Right lobe of liver (tissue), 6 donors: ENCODE results near the gene RASAL3. TPM values are rescaled to one million over a fixed set of nuclear protein-coding genes. Genes with fewer than 3 reads are reported as not detected.

Experiments used
- ATAC-seq, 4 donors: fragments of 200-7000 bp; cut with Tn5 transposase; one replicate each; pipeline ENCODE4 v1.9.1; 2020; ENCODE audit warnings: mild to moderate bottlenecking in 4 of 4, moderate library complexity in 4 of 4
- DNase-seq, 3 donors: peaks; one replicate each; pipeline ENCODE4 v3.0.0-alpha.2; 2020
- H3K27ac ChIP-seq, 3 donors: fragments of 200-600 bp; one replicate each; pipeline ENCODE4 v1.8.0; 2022
- H3K27me3 ChIP-seq, 2 donors: fragments of 200-600 bp; one replicate each; pipeline ENCODE4 v1.8.0; 2022
- H3K36me3 ChIP-seq, 4 donors: fragments of 200-600 bp; sonication (generic) in 1 of 4; one replicate each; pipeline versions ENCODE4 v1.5.1 to v1.8.0; 2017 to 2022; ENCODE audit warnings: control low read depth in 1 of 4
- H3K4me1 ChIP-seq, 4 donors: fragments of 200-600 bp; sonication (generic) in 1 of 4; one replicate each; pipeline versions ENCODE4 v1.5.1 to v1.8.0; 2017 to 2022; ENCODE audit warnings: control low read depth in 1 of 4
- H3K4me3 ChIP-seq, 3 donors: fragments of 200-600 bp; one replicate each; pipeline ENCODE4 v1.8.0; 2022
- H3K9me3 ChIP-seq, 4 donors: fragments of 200-600 bp; sonication (generic) in 1 of 4; one replicate each; pipeline versions ENCODE4 v1.5.1 to v1.8.0; 2017 to 2022; ENCODE audit warnings: control low read depth in 1 of 4
- CTCF ChIP-seq, 4 donors: fragments of 200-600 bp in 3 of 4; fragments of 450-650 bp in 1 of 4; IDR thresholded peaks; one replicate each; pipeline versions ENCODE4 v1.5.1 to v1.8.0; 2016 to 2022; ENCODE audit warnings: antibody characterized with exemption in 4 of 4, mild to moderate bottlenecking in 2 of 4
- POLR2A ChIP-seq: fragments of 450-650 bp; IDR thresholded peaks from one replicate; pipeline ENCODE4 v1.6.1; 2017; ENCODE audit warnings: antibody characterized with exemption, mild to moderate bottlenecking
- WGBS: methylation state at CpG from one replicate; pipeline ENCODE4 v1.1.6; 2018; ENCODE audit warnings: low coverage, low lambda C conversion rate; ENCODE audit not compliant: insufficient coverage; ENCODE audit errors: missing lambda C conversion rate; 5-methylcytosine and 5-hydroxymethylcytosine counted together
- intact Hi-C, 2 donors: fragments of 100-400 bp; cut with DNase I; formaldehyde crosslinking; loops; one replicate each; pipeline versions ENCODE4 v1.11.2 to v1.14.1; 2022
- total RNA-seq, 6 experiments: library from RNA; depleted of rRNA in 2 of 6; stranded (reverse); fragments of >200 nt in 2 of 6; fragmentation: NEBNext Ultra II Directional in 3 of 6; extraction: Animal tissue kit (Norgen Biotek cat#: 25700) in 3 of 6; gene quantifications; one replicate each; pipeline versions ENCODE4 v1.1.0 to v1.2.4, GENCODE V29; 2016 to 2023
- donor health status: DM: no; HTN: yes; CAD: no.
- donor health status: DM: no; HTN: no; CAD: no.
- donor health status: DM: no; HTN: no; CAD: no.
- donor health status: DM: no; HTN: yes; CAD: no.
- donor health status: DM: no; HTN: yes; CAD: no.

Gene RASAL3
- total RNA-seq, 6 experiments from 2014 or later = 0.75 to 1.9 (median 1.1) TPM

GRCh38 chr19:15450528-15450890, 13.8 kb downstream of the RASAL3 start:
- no peaks in the 10 kb centered on the region for H3K27me3 ChIP-seq
- no peak for ATAC-seq
- TF ChIP-seq CTCF (IDR thresholded peaks at IDR 0.05) (no peak), POLR2A (no peak)
- WGBS = 100% methylated on average over 1 of the region's 1 CpG
- H3K9me3 ChIP-seq = no peaks in the 10 kb centered on the region
- intact Hi-C loops = loop anchor here in 1 of 2 donors (10.0 kb wide), 1 partner anchor 104 kb away; no protein-coding TSS in a partner anchor
- H3K4me1 ChIP-seq = peaks cover 0 to 27% (median 4%) of the 10 kb centered on the region in 4 donors
- H3K4me3 ChIP-seq = no peak overlapping the region
- H3K27ac ChIP-seq = no peak overlapping the region
- H3K36me3 ChIP-seq = no peaks in the 10 kb centered on the region
- no peak for DNase-seq

GRCh38 chr19:15449620-15450527, 14.5 kb downstream of the RASAL3 start, which contains the start of gene WIZ:
WIZ (minus strand) TSS chr19:15449956; CDS start chr19:15448307, 1,649 bp downstream.
- TF ChIP-seq CTCF (IDR thresholded peaks at IDR 0.05) (no peak), POLR2A (no peak)
- no peaks in the 10 kb centered on the region for H3K36me3 ChIP-seq
- intact Hi-C loops = loop anchor here (10.0 kb wide), 2 partner anchors 105 to 265 kb away; no protein-coding TSS in a partner anchor
- ATAC-seq (peak in 3 of 4 donors; percentile 4 to 30 (median 5)), DNase-seq (peak; percentile 80 to 83 (median 80))
- H3K27me3 ChIP-seq = no peaks in the 10 kb centered on the region
- WGBS = no CpG with 5 or more reads among the region's 77 CpGs
- peaks cover 0 to 30% (median 6%) of the 10 kb centered on the region in 4 donors for H3K4me1 ChIP-seq
- no peaks in the 10 kb centered on the region for H3K9me3 ChIP-seq
- H3K4me3 ChIP-seq = peak within 1 kb of the TSS; percentile 40 to 56 (median 48)
- H3K27ac ChIP-seq = peak within 1 kb of the TSS in 1 of 3 donors; percentile 68

GRCh38 chr19:15448778-15449619, 15.3 kb downstream of the RASAL3 start:
- peak overlapping the region in 1 of 3 donors; percentile 68 for H3K27ac ChIP-seq
- no peaks in the 10 kb centered on the region for H3K9me3 ChIP-seq
- ATAC-seq (no peak), DNase-seq (peak in 1 of 3 donors; percentile 63)
- TF ChIP-seq POLR2A (no peak), CTCF (IDR thresholded peaks at IDR 0.05) (no peak)
- H3K27me3 ChIP-seq = no peaks in the 10 kb centered on the region
- peak overlapping the region; percentile 40 to 56 (median 48) for H3K4me3 ChIP-seq
- H3K36me3 ChIP-seq = no peaks in the 10 kb centered on the region
- intact Hi-C loops = loop anchor here in 1 of 2 donors (10.0 kb wide), 1 partner anchor 264 kb away; no protein-coding TSS in a partner anchor
- 37% methylated on average over 8 of the region's 43 CpGs for WGBS
- H3K4me1 ChIP-seq = peaks cover 0 to 31% (median 7%) of the 10 kb centered on the region in 4 donors

GRCh38 chr19:15448044-15448777, 16.1 kb downstream of the RASAL3 start:
- Histone ChIP-seq H3K27ac (no peak overlapping the region), H3K4me1 (peaks cover 0 to 30% (median 7%) of the 10 kb centered on the region in 4 donors), H3K9me3 (no peaks in the 10 kb centered on the region), H3K27me3 (no peaks in the 10 kb centered on the region), H3K36me3 (no peaks in the 10 kb centered on the region), H3K4me3 (no peak overlapping the region)
- WGBS = 58% methylated on average over 5 of the region's 17 CpGs
- intact Hi-C loops = loop anchor here in 1 of 2 donors (10.0 kb wide), 1 partner anchor 263 kb away; no protein-coding TSS in a partner anchor
- ATAC-seq (no peak), DNase-seq (no peak)
- TF ChIP-seq CTCF (IDR thresholded peaks at IDR 0.05) = no peak
